Choroid plexus epithelial cell (primary cell): ENCODE results near the gene KANSL1L.
A peak's percentile ranks its signal among the peaks of the same experiment; 100 is the strongest.

Experiments used
- DNase-seq: peaks from one replicate; pipeline ENCODE4 v3.0.0-alpha.2; 2010; ENCODE audit warnings: low read depth
- H3K4me3 ChIP-seq: 2 replicates; pipeline ENCODE4 v1.5.1; 2011; ENCODE audit warnings: low read depth, mild to moderate bottlenecking, control low read depth, low read length, moderate library complexity
- CTCF ChIP-seq: conservative IDR thresholded peaks from 2 replicates; pipeline ENCODE4 v1.5.1; 2011; ENCODE audit warnings: low read depth, mild to moderate bottlenecking, control low read depth, inconsistent platforms, low read length, moderate library complexity

KANSL1L gene

GRCh38 chr2:209986415-209986814, 184.8 kb downstream of the KANSL1L start:
- no peak overlapping the region for H3K4me3 ChIP-seq
- DNase-seq, result no peak
- no peak for TF ChIP-seq CTCF

DNA sequence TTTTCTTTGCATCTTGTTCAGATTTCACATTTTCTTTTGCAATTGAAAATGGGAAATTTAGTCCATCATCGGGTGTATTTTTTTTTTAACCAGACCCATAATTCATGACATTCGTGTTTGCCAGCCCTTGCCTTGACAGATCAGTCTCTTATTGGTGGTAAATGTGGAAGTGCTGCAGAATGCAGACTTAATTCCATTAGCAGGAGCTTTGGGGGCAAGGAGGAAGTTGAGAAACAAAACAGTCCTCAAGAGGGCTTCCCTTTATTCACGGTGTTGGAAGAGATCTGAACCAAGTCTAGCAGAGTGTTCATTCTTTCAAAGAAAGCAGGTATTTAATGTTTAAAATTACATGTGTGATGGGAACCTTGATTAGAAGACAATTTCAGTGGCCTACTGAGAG, 185.3 kb downstream of the KANSL1L start:
- no peak overlapping the region for H3K4me3 ChIP-seq
- DNase-seq, result no peak
- no peak for TF ChIP-seq CTCF

- no peak for TF ChIP-seq CTCF
Observed at GRCh38 chr2:209984291-209984690, 186.9 kb downstream of the KANSL1L start.

DNA sequence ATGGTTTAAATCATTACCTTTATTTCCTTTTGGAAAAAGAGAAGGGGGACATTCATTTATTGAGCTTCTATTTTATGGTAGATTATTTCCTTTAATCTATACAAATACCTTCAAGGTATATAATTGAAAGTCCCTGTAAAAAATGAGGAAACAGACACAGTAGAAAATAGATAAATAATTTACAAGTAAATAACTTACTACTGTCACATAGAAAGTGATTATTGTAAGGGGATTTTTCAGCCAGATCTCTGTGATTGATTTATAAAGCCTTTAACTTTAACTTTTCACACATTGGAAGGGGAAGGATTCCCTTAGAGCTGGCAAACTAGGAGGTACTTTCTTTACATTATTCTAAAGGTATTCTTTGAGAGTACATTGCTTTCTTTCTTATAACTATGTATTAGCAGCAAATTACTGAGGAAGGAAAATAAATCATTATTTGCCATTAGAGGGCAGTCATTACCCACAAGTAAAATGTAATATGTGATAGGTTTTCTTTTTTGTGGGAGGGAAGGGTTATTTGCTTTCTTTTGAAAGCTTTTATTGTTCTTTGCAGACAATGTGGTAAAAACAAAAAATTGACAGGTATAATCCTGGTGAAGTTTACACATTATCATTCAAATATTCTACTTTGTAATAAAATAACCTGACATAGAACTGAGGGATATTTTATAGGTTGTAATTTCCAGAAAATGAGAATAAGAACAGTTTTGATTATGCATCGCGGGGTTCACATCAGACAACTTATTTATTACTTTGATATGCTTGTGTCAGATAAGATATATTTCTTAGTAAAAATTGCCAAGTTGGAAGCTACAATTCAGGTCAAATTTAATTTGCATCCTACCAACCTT, 193.6 kb downstream of the KANSL1L start:
- TF ChIP-seq CTCF, result peak; percentile 54
- no peak overlapping the region for H3K4me3 ChIP-seq
- peak; percentile 70 for DNase-seq

More at GRCh38 chr2:209984291-209984690, 186.9 kb downstream of the KANSL1L start:
- H3K4me3 ChIP-seq, result no peak overlapping the region
- DNase-seq, result no peak

GRCh38 chr2:209976698-209977385, 194.4 kb downstream of the KANSL1L start:
- no peak overlapping the region for H3K4me3 ChIP-seq
- no peak for TF ChIP-seq CTCF
- DNase-seq, result no peak

DNA sequence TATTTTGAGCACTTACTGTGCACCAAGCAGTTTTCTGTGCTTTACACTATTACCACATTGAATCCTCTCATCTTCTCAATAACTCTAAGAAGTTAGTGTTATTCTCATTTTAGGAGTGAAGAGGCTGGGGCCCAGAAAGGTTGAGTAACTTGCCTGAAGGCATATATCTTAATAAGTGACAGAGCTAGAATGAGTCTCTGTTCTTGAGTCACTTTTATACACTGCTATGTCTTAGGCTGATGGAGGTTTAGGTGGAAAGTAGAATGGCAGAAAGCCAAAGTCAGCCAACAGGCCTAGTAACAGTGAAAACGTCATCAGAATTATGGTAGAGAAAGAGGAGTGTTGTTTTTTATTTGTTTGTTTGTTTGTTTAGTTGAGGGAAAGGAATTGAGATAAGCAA, 196.6 kb downstream of the KANSL1L start:
- no peak for DNase-seq
- no peak for TF ChIP-seq CTCF
- no peak overlapping the region for H3K4me3 ChIP-seq
